SU-DHL-6 (cell line): ENCODE measurements around the gene PKIB.

Experiments
- H2AFZ ChIP-seq: fragments of 200-600 bp; sonication (generic); 2 replicates; pipeline ENCODE4 v1.6.1; 2014; ENCODE audit warnings: low read depth, mild to moderate bottlenecking, moderate library complexity, mixed read lengths, antibody characterized with exemption, low read length; ENCODE audit not compliant: severe bottlenecking
- H3F3A ChIP-seq: fragments of 200-600 bp; shearing (Covaris generic); 2 replicates; pipeline ENCODE4 v1.6.0; 2016; ENCODE audit warnings: antibody characterized with exemption, mild to moderate bottlenecking; ENCODE audit not compliant: insufficient read depth
- H3K27ac ChIP-seq: fragments of 200-600 bp; sonication (generic); 2 replicates; pipeline ENCODE4 v1.5.1; 2016; ENCODE audit warnings: low read depth, mild to moderate bottlenecking, low read length, moderate library complexity, mixed read lengths
- H3K27me3 ChIP-seq: fragments of 200-600 bp; sonication (generic), shearing (Covaris generic); 2 replicates; pipeline ENCODE4 v1.6.0; 2014; ENCODE audit warnings: mild to moderate bottlenecking, low read length
- H3K36me3 ChIP-seq: fragments of 200-600 bp; sonication (generic); 2 replicates; pipeline ENCODE4 v1.6.1; 2014; ENCODE audit warnings: mild to moderate bottlenecking, low read length, mixed read lengths
- H3K4me2 ChIP-seq: fragments of 300-600, 200-600 bp; shearing (Covaris generic), sonication (generic); 2 replicates; pipeline ENCODE4 v1.6.0; 2014; ENCODE audit warnings: low read length, low read depth, mild to moderate bottlenecking; ENCODE audit not compliant: poor library complexity, severe bottlenecking
- H3K4me3 ChIP-seq: fragments of 200-600 bp; sonication (generic); 2 replicates; pipeline ENCODE4 v1.5.1; 2014; ENCODE audit warnings: antibody characterized with exemption, low read length, mild to moderate bottlenecking, mixed read lengths; ENCODE audit not compliant: insufficient read depth, poor library complexity, severe bottlenecking
- H3K79me2 ChIP-seq: fragments of 200-600 bp; sonication (generic); 2 replicates; pipeline ENCODE4 v1.6.1; 2014; ENCODE audit warnings: mild to moderate bottlenecking, low read length, moderate library complexity; ENCODE audit not compliant: insufficient read depth
- H3K9ac ChIP-seq: fragments of 200-600 bp; sonication (generic); 2 replicates; pipeline ENCODE4 v1.7.0; 2014; ENCODE audit warnings: mild to moderate bottlenecking, low read length
- H3K9me2 ChIP-seq: fragments of 200-600 bp; sonication (generic); replicated peaks from 2 replicates; pipeline ENCODE4 v1.6.1; 2014; ENCODE audit warnings: low read length; ENCODE audit not compliant: insufficient read depth
- H3K9me3 ChIP-seq: fragments of 200-600 bp; sonication (generic); 2 replicates; pipeline ENCODE4 v1.6.1; 2014; ENCODE audit warnings: low read length, mixed read lengths; ENCODE audit not compliant: insufficient read depth
- H4K20me1 ChIP-seq: fragments of 200-600 bp; sonication (generic); 2 replicates; pipeline ENCODE4 v1.6.1; 2014; ENCODE audit warnings: low read depth, mild to moderate bottlenecking, antibody characterized with exemption, low read length, moderate library complexity, mixed read lengths
- CTCF ChIP-seq: fragments of 200-600 bp; sonication (generic); IDR thresholded peaks from one replicate; pipeline ENCODE4 v1.5.1; 2017; ENCODE audit warnings: antibody characterized with exemption, mild to moderate bottlenecking, low read length, moderate library complexity; ENCODE audit not compliant: insufficient read depth, poor library complexity, severe bottlenecking
- EZH2phosphoT487 ChIP-seq: fragments of 200-600 bp; sonication (generic), shearing (Covaris generic); conservative IDR thresholded peaks from 2 replicates; pipeline ENCODE4 v1.6.1; 2018; ENCODE audit warnings: mild to moderate bottlenecking, antibody characterized with exemption, low read length, moderate library complexity, mixed read lengths

PKIB gene

DNA sequence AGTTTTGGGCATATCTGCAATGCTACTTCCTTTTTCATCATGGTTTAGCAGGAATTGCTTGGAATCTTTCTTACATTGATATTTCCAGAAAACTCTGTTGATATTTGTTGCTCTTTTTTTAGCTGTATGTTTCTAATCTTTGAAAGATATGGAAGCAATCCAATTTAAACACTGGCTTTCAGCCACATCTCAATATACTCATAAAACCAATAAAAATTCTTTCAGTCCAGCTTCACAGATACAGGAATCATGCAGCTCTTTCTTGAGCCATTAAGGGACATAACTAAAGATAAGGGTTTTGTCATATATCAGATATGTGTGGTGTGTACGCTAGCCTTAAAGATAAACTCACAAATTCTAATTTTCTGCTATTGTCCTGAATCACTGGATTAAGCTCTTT lies 47.4 kb downstream of the PKIB start:
- Histone ChIP-seq H3K9me3 (no peaks in the 10 kb centered on the region), H3K79me2 (no peaks in the 10 kb centered on the region), H3K27ac (no peak overlapping the region), H3K4me2 (no peak overlapping the region), H3K9me2 (no peaks in the 10 kb centered on the region), H3K9ac (no peak overlapping the region), H3F3A (no peaks in the 10 kb centered on the region), H3K36me3 (no peaks in the 10 kb centered on the region), H3K4me3 (no peak overlapping the region), H3K27me3 (no peaks in the 10 kb centered on the region), H2AFZ (no peak overlapping the region), H4K20me1 (no peaks in the 10 kb centered on the region)
- no peak for TF ChIP-seq EZH2phosphoT487

- Histone ChIP-seq H3K27ac (no peak overlapping the region), H3K27me3 (no peaks in the 10 kb centered on the region), H3K4me3 (no peak overlapping the region), H2AFZ (no peak overlapping the region), H3K9me3 (no peaks in the 10 kb centered on the region), H4K20me1 (no peaks in the 10 kb centered on the region), H3K36me3 (no peaks in the 10 kb centered on the region), H3K9ac (no peak overlapping the region), H3F3A (no peaks in the 10 kb centered on the region), H3K9me2 (no peaks in the 10 kb centered on the region), H3K4me2 (no peak overlapping the region), H3K79me2 (no peaks in the 10 kb centered on the region)
- TF ChIP-seq CTCF (no peak), EZH2phosphoT487 (no peak)
Observed at GRCh38 chr6:122660296-122660695, 50.1 kb downstream of the PKIB start.

DNA sequence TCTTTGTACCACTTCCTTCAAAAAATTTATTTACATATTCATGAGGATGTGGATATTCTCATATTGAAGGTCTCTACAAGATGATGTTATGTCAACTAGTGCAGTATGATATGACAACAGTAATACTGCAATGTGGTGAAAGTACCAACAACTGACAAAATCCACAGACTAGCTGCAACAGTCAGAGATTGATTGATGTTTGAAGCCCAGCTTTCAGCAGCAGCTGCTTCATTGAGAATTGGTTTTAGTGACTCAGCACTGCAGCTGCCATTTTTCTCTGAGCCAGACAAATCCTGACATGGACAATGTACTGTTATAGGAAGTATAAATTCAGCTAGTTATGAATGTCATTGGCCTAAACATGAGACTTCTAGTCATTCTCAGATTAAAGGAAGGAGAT lies 53.8 kb downstream of the PKIB start:
- no peaks in the 10 kb centered on the region for H3K79me2 ChIP-seq
- H3K36me3 ChIP-seq, result no peaks in the 10 kb centered on the region
- H3K27me3 ChIP-seq, result no peaks in the 10 kb centered on the region
- no peaks in the 10 kb centered on the region for H3K9me3 ChIP-seq
- H2AFZ ChIP-seq, result no peak overlapping the region
- no peaks in the 10 kb centered on the region for H3K9me2 ChIP-seq
- H3F3A ChIP-seq, result no peaks in the 10 kb centered on the region
- no peaks in the 10 kb centered on the region for H4K20me1 ChIP-seq
- no peak overlapping the region for H3K27ac ChIP-seq
- no peak overlapping the region for H3K4me3 ChIP-seq
- H3K4me2 ChIP-seq, result no peak overlapping the region
- no peak overlapping the region for H3K9ac ChIP-seq
- no peak for TF ChIP-seq EZH2phosphoT487
- no peak for TF ChIP-seq CTCF

GRCh38 chr6:122665929-122666328 lies 55.7 kb downstream of the PKIB start:
- Histone ChIP-seq H3K9me2 (no peaks in the 10 kb centered on the region), H3K27ac (no peak overlapping the region), H3K4me2 (no peak overlapping the region), H3K9ac (no peak overlapping the region), H3K36me3 (no peaks in the 10 kb centered on the region), H3K27me3 (no peaks in the 10 kb centered on the region), H3F3A (no peaks in the 10 kb centered on the region), H2AFZ (no peak overlapping the region), H4K20me1 (no peaks in the 10 kb centered on the region), H3K4me3 (no peak overlapping the region), H3K9me3 (no peaks in the 10 kb centered on the region), H3K79me2 (no peaks in the 10 kb centered on the region)
- TF ChIP-seq CTCF (no peak), EZH2phosphoT487 (no peak)
